Neuronal stem cell (in vitro differentiated cells): ENCODE data around the gene PCARE. TPM values are rescaled to one million over a fixed set of nuclear protein-coding genes. Genes with fewer than 3 reads are reported as not detected.

Experiments
- DNase-seq: peaks from one replicate; pipeline ENCODE4 v3.0.0-alpha.2; 2013; ENCODE audit warnings: low spot score
- H2AFZ ChIP-seq: one replicate; pipeline ENCODE4 v1.6.1; 2013; ENCODE audit warnings: mild to moderate bottlenecking, low read length, inconsistent platforms
- H2AK5ac ChIP-seq: 2 replicates; pipeline ENCODE4 v1.6.1; 2013; ENCODE audit warnings: low read depth, mild to moderate bottlenecking, inconsistent platforms, low read length, moderate library complexity, mixed read lengths
- H2BK120ac ChIP-seq: 2 replicates; pipeline ENCODE4 v1.6.1; 2013; ENCODE audit warnings: low read depth, mild to moderate bottlenecking, inconsistent platforms, low read length, moderate library complexity, mixed read lengths
- H2BK12ac ChIP-seq: one replicate; pipeline ENCODE4 v1.6.1; 2013; ENCODE audit warnings: low read length, inconsistent platforms
- H2BK15ac ChIP-seq: 2 replicates; pipeline ENCODE4 v1.6.1; 2013; ENCODE audit warnings: mild to moderate bottlenecking, low read length, inconsistent platforms, mixed read lengths
- H2BK5ac ChIP-seq: one replicate; pipeline ENCODE4 v1.6.1; 2013; ENCODE audit warnings: inconsistent platforms, mild to moderate bottlenecking, low read length, moderate library complexity
- H3K14ac ChIP-seq: one replicate; pipeline ENCODE4 v1.6.1; 2013; ENCODE audit warnings: low read length, inconsistent platforms
- H3K18ac ChIP-seq: 2 replicates; pipeline ENCODE4 v1.6.1; 2013; ENCODE audit warnings: low read length, inconsistent platforms
- H3K23ac ChIP-seq: 2 replicates; pipeline ENCODE4 v1.6.1; 2013; ENCODE audit warnings: low read depth, mild to moderate bottlenecking, mixed read lengths, low read length, inconsistent platforms; ENCODE audit not compliant: poor library complexity
- H3K27ac ChIP-seq: replicated peaks from 3 replicates; pipeline ENCODE4 v1.5.1; 2013; ENCODE audit warnings: low read length, inconsistent platforms
- H3K27me3 ChIP-seq, 3 experiments: 2 replicates each; pipeline ENCODE4 v1.6.1; 2013; ENCODE audit warnings: low read length in 3 of 3, mild to moderate bottlenecking in 2 of 3, inconsistent platforms in 1 of 3, low read depth in 1 of 3, mixed read lengths in 1 of 3, moderate library complexity in 1 of 3; ENCODE audit not compliant: control insufficient read depth in 3 of 3, insufficient read depth in 3 of 3
- H3K36me3 ChIP-seq, 2 donors: replicated peaks in 1 of 2; 2 replicates each; pipeline ENCODE4 v1.6.1; 2013; ENCODE audit warnings: low read length in 2 of 2; ENCODE audit not compliant: control insufficient read depth in 2 of 2, insufficient read depth in 2 of 2
- H3K4ac ChIP-seq: 2 replicates; pipeline ENCODE4 v1.6.1; 2013; ENCODE audit warnings: inconsistent platforms, mild to moderate bottlenecking, low read length, moderate library complexity
- H3K4me1 ChIP-seq, 2 donors: 1 replicate in 1 of 2; 2 replicates in 1 of 2; pipeline ENCODE4 v1.6.1; 2013; ENCODE audit warnings: low read length in 2 of 2, low read depth in 1 of 2; ENCODE audit not compliant: control insufficient read depth in 2 of 2, insufficient read depth in 1 of 2
- H3K4me2 ChIP-seq: one replicate; pipeline ENCODE4 v1.6.1; 2013; ENCODE audit warnings: mild to moderate bottlenecking, low read length, inconsistent platforms; ENCODE audit not compliant: insufficient read depth, poor library complexity, severe bottlenecking
- H3K4me3 ChIP-seq, 2 donors: 2 replicates each; pipeline ENCODE4 v1.5.1; 2013; ENCODE audit warnings: low read length in 2 of 2, mild to moderate bottlenecking in 2 of 2, inconsistent platforms in 1 of 2, moderate library complexity in 1 of 2
- H3K79me1 ChIP-seq: one replicate; pipeline ENCODE4 v1.6.1; 2013; ENCODE audit warnings: low read depth, mild to moderate bottlenecking, inconsistent platforms, low read length, moderate library complexity
- H3K9ac ChIP-seq: one replicate; pipeline ENCODE4 v1.6.1; 2013; ENCODE audit warnings: mild to moderate bottlenecking, low read depth, low read length, inconsistent platforms; ENCODE audit not compliant: poor library complexity
- H3K9me3 ChIP-seq, 2 donors: replicated peaks in 1 of 2; 2 replicates each; pipeline versions ENCODE3 to v1.6.1; 2013; ENCODE audit warnings: low read length in 2 of 2, mild to moderate bottlenecking in 2 of 2, inconsistent platforms in 1 of 2, low read depth in 1 of 2, mixed read lengths in 1 of 2, moderate library complexity in 1 of 2; ENCODE audit not compliant: control insufficient read depth in 2 of 2, insufficient read depth in 1 of 2
- H4K8ac ChIP-seq: one replicate; pipeline ENCODE4 v1.6.1; 2013; ENCODE audit warnings: low read depth, mild to moderate bottlenecking, inconsistent platforms, low read length, moderate library complexity
- H4K91ac ChIP-seq: one replicate; pipeline ENCODE4 v1.6.1; 2013; ENCODE audit warnings: low read length, low read depth, mild to moderate bottlenecking, inconsistent platforms; ENCODE audit not compliant: poor library complexity
- WGBS, 2 donors: extraction: QIAGEN DNeasy Blood & Tissue Kit; methylation state at CpG; one replicate each; pipeline ENCODE4 v1.1.7; 2013; ENCODE audit warnings: missing lambda C conversion rate in 2 of 2, mixed read lengths in 1 of 2; ENCODE audit not compliant: insufficient read length in 2 of 2, insufficient replicate concordance in 1 of 2; ENCODE audit errors: extremely low coverage in 2 of 2; 5-methylcytosine and 5-hydroxymethylcytosine counted together
- polyA plus RNA-seq, 2 experiments: library from polyadenylated mRNA; stranded (reverse); fragments of 200-250 nt; gene quantifications; one replicate each; pipeline ENCODE4 v1.2.3, GENCODE V29; 2013

The PCARE gene
- not detected for polyA plus RNA-seq (2013, experiment 1 of 2)
- polyA plus RNA-seq (2013, experiment 2 of 2) = not detected

DNA sequence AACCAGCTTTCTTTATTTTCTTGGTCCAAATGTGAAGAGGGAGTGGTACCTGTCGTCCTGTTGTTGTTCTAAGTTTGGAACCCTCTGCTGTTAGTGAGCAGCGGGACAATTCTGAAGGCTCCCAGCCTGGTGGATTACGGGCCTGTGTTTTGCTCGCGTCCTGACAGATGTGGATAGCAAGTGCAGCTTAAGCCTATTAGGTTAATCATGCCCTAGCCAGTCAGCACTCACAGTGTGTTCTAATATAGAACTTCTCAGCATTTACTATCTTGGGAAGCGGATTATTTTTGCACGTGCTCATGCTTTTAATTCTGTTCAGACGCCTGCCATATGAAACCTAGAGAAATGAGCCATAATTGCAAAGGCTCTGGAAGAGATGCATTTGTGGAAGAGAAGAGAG is at the start of gene PCARE:
Gene PCARE, minus strand, starts transcription at position 113 of the 400 bp plus-strand sequence. CDS start 262 bp downstream, outside the sequence.
- no peaks in the 10 kb centered on the region for H3K79me1 ChIP-seq
- H3K4me3 ChIP-seq = no peak within 1 kb of the TSS
- H2BK5ac ChIP-seq = no peak within 1 kb of the TSS
- no peak within 1 kb of the TSS for H3K9ac ChIP-seq
- no peak within 1 kb of the TSS for H4K8ac ChIP-seq
- no peaks in the 10 kb centered on the region for H3K36me3 ChIP-seq
- peak within 1 kb of the TSS; percentile 68 for H3K18ac ChIP-seq
- H3K4ac ChIP-seq = no peak within 1 kb of the TSS
- H3K9me3 ChIP-seq = peaks cover 4% of the 10 kb centered on the region in 2 donors
- H2BK120ac ChIP-seq = no peak within 1 kb of the TSS
- no peak within 1 kb of the TSS for H3K27ac ChIP-seq
- H4K91ac ChIP-seq = no peak within 1 kb of the TSS
- H3K14ac ChIP-seq = no peak within 1 kb of the TSS
- no peak within 1 kb of the TSS for H2BK12ac ChIP-seq
- no peak within 1 kb of the TSS for H2AK5ac ChIP-seq
- no peak within 1 kb of the TSS for H3K4me2 ChIP-seq
- DNase-seq = no peak
- H3K23ac ChIP-seq = no peak within 1 kb of the TSS
- no peak within 1 kb of the TSS for H2AFZ ChIP-seq
- no peak within 1 kb of the TSS for H2BK15ac ChIP-seq
- H3K27me3 ChIP-seq = peaks cover 0 to 32% (median 0%) of the 10 kb centered on the region in 3 experiments
- H3K4me1 ChIP-seq = peaks cover 6 to 12% of the 10 kb centered on the region in 2 donors
- WGBS, 2 donors = no CpG with 5 or more reads among the region's 8 CpGs

DNA sequence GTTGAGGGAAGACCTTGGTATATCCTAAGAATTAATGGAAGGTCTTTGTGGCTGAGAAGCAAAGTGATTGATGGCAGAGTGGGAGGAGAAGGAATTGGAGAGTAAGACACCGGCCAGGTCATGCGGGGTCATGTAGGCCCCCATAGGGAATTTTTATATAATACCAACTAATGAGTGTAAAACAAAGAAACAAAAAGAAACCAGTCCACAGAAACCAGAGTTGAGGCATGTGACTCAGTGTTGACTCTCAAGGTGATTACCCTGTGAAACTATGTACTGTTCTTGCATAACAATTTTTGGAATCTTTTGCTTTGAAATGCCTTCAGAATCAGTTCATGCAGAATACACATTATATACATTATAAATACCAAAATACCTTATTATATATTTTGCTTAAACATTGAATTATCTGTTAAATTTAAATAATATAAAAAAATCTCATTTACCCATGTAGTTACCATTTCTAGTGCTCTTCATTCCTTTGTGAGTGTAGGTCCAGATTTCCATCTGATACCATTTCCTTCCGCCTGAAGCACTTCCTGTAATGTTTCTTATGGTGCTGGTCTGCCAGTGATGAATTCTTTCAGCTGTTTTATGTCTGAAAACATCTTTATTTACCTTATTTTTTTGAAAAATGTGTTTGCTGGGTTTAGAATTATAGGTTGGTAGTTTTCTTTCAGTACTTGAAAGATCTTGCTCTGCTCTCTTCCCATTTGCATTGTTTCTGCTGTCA is 49.5 kb upstream of the PCARE start:
- H2AFZ ChIP-seq = no peak overlapping the region
- H3K4me1 ChIP-seq = no peaks in the 10 kb centered on the region
- no peak overlapping the region for H4K91ac ChIP-seq
- no CpG with 5 or more reads among the region's 3 CpGs for WGBS, 2 donors
- H2BK15ac ChIP-seq = no peak overlapping the region
- no peaks in the 10 kb centered on the region for H3K79me1 ChIP-seq
- peaks cover 0 to 19% of the 10 kb centered on the region in 2 donors for H3K9me3 ChIP-seq
- H3K18ac ChIP-seq = no peak overlapping the region
- no peak overlapping the region for H2BK12ac ChIP-seq
- no peaks in the 10 kb centered on the region for H3K36me3 ChIP-seq
- no peak overlapping the region for H3K23ac ChIP-seq
- no peaks in the 10 kb centered on the region for H3K27me3 ChIP-seq
- no peak overlapping the region for H3K4me2 ChIP-seq
- no peak overlapping the region for H3K4me3 ChIP-seq
- no peak for DNase-seq
- no peak overlapping the region for H2BK5ac ChIP-seq
- H2AK5ac ChIP-seq = no peak overlapping the region
- H2BK120ac ChIP-seq = no peak overlapping the region
- H3K27ac ChIP-seq = no peak overlapping the region
- no peak overlapping the region for H4K8ac ChIP-seq
- H3K9ac ChIP-seq = no peak overlapping the region
- no peak overlapping the region for H3K14ac ChIP-seq
- H3K4ac ChIP-seq = no peak overlapping the region

DNA sequence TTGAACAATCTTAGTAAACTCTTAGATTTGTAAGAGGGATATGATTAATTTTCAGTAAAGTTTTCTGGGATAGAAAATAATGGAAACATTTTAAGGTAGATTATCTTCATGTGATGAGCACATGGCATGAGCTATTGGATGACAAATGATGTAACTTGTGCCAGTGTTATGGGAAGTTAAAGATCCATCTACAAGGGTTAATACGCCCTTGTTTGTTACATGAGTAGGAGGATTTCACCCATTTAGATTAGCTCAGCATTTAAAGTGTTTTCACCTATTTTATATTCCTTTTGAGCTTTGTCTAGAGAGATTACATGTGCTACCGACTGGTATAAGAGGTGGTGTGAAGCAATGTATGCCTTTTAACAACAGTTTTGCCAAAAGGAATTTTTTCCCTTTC is 46.5 kb upstream of the PCARE start:
- H3K4ac ChIP-seq = no peak overlapping the region
- H3K9ac ChIP-seq = no peak overlapping the region
- no peak overlapping the region for H2BK12ac ChIP-seq
- no peak overlapping the region for H3K4me2 ChIP-seq
- no peaks in the 10 kb centered on the region for H3K79me1 ChIP-seq
- no peak overlapping the region for H4K8ac ChIP-seq
- DNase-seq = no peak
- no CpG with 5 or more reads among the region's 2 CpGs for WGBS, 2 donors
- H2BK120ac ChIP-seq = no peak overlapping the region
- H2BK5ac ChIP-seq = no peak overlapping the region
- no peak overlapping the region for H4K91ac ChIP-seq
- H3K18ac ChIP-seq = no peak overlapping the region
- H3K23ac ChIP-seq = no peak overlapping the region
- no peak overlapping the region for H2BK15ac ChIP-seq
- H3K36me3 ChIP-seq = no peaks in the 10 kb centered on the region
- H3K4me3 ChIP-seq = no peak overlapping the region
- no peak overlapping the region for H3K14ac ChIP-seq
- H3K9me3 ChIP-seq = peaks cover 0 to 19% of the 10 kb centered on the region in 2 donors
- no peak overlapping the region for H2AK5ac ChIP-seq
- H3K27me3 ChIP-seq = peaks cover 2 to 9% (median 8%) of the 10 kb centered on the region in 3 experiments
- no peak overlapping the region for H3K27ac ChIP-seq
- H3K4me1 ChIP-seq = no peaks in the 10 kb centered on the region
- H2AFZ ChIP-seq = no peak overlapping the region

GRCh38 chr2:29119211-29119610 is 44.9 kb upstream of the PCARE start:
- Histone ChIP-seq H2AK5ac (no peak overlapping the region), H2BK12ac (no peak overlapping the region), H3K18ac (no peak overlapping the region), H3K27me3 (peaks cover 2 to 19% (median 19%) of the 10 kb centered on the region in 3 experiments), H4K8ac (no peak overlapping the region), H3K4me2 (no peak overlapping the region), H3K9me3 (peaks cover 0 to 12% of the 10 kb centered on the region in 2 donors), H3K4ac (no peak overlapping the region), H3K4me1 (peaks cover 0 to 3% of the 10 kb centered on the region in 2 donors), H2AFZ (no peak overlapping the region), H3K14ac (no peak overlapping the region), H3K36me3 (no peaks in the 10 kb centered on the region), H2BK15ac (no peak overlapping the region), H3K27ac (no peak overlapping the region), H2BK5ac (no peak overlapping the region), H3K4me3 (no peak overlapping the region), H3K79me1 (no peaks in the 10 kb centered on the region), H2BK120ac (no peak overlapping the region), H4K91ac (no peak overlapping the region), H3K23ac (no peak overlapping the region), H3K9ac (no peak overlapping the region)
- DNase-seq = no peak
- no CpG with 5 or more reads among the region's 4 CpGs for WGBS, 2 donors
